ENCODE measurements around the gene UROC1. TPM values are rescaled to one million over a fixed set of nuclear protein-coding genes. Genes with fewer than 3 reads are reported as not detected.
A peak's percentile ranks its signal among the peaks of the same experiment; 100 is the strongest.

Gene UROC1
- total RNA-seq (under 1 TPM; 0.09 to 0.21 TPM), polyA plus RNA-seq (under 1 TPM; 0.01 to 0.08 TPM)
- long read RNA-seq, donor 1, result 0 reads
- long read RNA-seq, donor 2, result 0 reads
- long read RNA-seq, donor 3, result 0 reads
- long read RNA-seq, donor 4, result 0 reads
- long read RNA-seq, donor 5, result 0 reads

DNA sequence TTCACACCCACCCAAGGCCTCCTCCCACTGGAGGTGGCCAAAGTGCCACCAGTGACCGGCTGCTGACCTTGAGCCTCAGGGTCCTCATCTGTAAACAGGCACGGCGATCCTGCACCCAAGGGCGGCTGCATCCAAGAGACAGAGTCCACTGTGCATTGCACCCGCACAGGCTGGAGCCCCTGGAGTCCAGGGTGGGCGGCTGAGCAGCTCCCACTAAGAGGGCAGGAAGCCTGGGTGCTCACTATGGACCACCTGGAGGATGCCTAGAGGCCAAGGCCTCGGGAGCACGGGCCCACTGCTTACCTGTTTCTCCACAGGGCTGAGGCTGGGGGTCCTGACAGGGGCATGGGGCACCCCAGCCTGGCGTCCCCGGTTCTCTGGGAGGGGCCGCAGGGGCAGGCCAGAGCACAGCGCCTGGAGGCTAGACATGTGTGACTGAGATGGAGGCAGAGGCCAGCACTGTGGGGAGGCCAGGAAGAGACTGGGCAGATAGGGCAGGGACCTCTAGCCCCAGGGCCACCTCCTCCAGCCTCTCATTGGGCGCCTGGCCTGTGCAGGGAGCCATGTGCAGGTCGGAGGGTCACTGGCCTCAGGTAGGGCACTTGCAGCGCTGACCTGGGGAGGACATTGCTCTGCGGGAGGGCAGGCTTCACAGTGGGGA lies at the start of gene UROC1:
UROC1 (minus strand) TSS at position 483 of the 661 bp plus-strand sequence; CDS start at position 429, 54 bp downstream.
- no peak within 1 kb of the TSS for H3K4me3 ChIP-seq
- no peaks in the 10 kb centered on the region for H3K36me3 ChIP-seq (ENCODE audit: control insufficient read depth in 4 of 4, insufficient read depth in 4 of 4, low read length in 4 of 4)
- no peak within 1 kb of the TSS for H3K9ac ChIP-seq (ENCODE audit: insufficient read depth in 1 of 2, low read length in 2 of 2)
- 89 to 93% methylated on average over 16 of the region's 16 CpGs for WGBS, 2 donors
- H3K4me1 ChIP-seq (ENCODE audit: control insufficient read depth in 5 of 5, insufficient read depth in 5 of 5, low read length in 5 of 5), result no peaks in the 10 kb centered on the region
- ATAC-seq (ENCODE audit: insufficient read depth, low FRiP score) (no peak), DNase-seq (no peak)
- H3K27me3 ChIP-seq (ENCODE audit: control insufficient read depth in 3 of 3, insufficient read depth in 3 of 3, low read length in 2 of 3), result peaks cover 0 to under 1% (median 0%) of the 10 kb centered on the region in 3 donors
- H3K27ac ChIP-seq (ENCODE audit: low read depth in 1 of 2, low read length in 1 of 2), result no peak within 1 kb of the TSS
- TF ChIP-seq, protein P1, sequence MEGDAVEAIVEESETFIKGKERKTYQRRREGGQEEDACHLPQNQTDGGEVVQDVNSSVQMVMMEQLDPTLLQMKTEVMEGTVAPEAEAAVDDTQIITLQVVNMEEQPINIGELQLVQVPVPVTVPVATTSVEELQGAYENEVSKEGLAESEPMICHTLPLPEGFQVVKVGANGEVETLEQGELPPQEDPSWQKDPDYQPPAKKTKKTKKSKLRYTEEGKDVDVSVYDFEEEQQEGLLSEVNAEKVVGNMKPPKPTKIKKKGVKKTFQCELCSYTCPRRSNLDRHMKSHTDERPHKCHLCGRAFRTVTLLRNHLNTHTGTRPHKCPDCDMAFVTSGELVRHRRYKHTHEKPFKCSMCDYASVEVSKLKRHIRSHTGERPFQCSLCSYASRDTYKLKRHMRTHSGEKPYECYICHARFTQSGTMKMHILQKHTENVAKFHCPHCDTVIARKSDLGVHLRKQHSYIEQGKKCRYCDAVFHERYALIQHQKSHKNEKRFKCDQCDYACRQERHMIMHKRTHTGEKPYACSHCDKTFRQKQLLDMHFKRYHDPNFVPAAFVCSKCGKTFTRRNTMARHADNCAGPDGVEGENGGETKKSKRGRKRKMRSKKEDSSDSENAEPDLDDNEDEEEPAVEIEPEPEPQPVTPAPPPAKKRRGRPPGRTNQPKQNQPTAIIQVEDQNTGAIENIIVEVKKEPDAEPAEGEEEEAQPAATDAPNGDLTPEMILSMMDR (IDR thresholded peaks at IDR 0.05; ENCODE audit: control extremely low read depth, extremely low read depth), result no peak
- H3K9me3 ChIP-seq (ENCODE audit: control insufficient read depth in 4 of 4, insufficient read depth in 3 of 4, low read length in 3 of 4), result no peaks in the 10 kb centered on the region

DNA sequence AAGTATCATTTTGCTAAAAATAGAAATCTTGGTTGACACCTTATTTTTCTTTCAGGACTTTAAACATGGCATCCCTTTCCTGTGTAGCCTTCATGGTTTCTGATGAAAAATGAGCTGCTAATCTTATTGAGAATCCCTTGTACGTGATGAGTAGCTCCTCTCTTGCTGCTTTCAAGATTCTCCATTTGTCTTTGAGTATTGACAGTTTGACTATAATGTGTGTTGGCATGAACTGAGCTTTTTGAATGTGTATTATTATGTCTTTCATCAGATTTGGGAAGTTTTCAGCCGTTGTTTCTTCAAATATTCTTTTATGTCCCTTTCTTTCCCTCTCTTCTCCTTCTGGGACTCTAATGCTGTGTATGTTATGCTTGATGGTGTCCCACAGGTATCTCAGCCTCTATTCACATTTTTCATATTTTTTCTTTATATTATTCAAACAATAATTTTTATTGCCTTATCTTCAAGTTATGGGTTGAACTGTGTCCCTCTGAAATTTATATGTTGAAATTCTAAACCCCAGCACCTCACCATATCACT lies 45.2 kb upstream of the UROC1 start:
- ATAC-seq (ENCODE audit: insufficient read depth, low FRiP score) (no peak), DNase-seq (no peak)
- no peaks in the 10 kb centered on the region for H3K36me3 ChIP-seq (ENCODE audit: control insufficient read depth in 4 of 4, insufficient read depth in 4 of 4, low read length in 4 of 4)
- H3K27me3 ChIP-seq (ENCODE audit: control insufficient read depth in 3 of 3, insufficient read depth in 3 of 3, low read length in 2 of 3), result no peaks in the 10 kb centered on the region
- no peak overlapping the region for H3K4me3 ChIP-seq
- no peak overlapping the region for H3K27ac ChIP-seq (ENCODE audit: low read depth in 1 of 2, low read length in 1 of 2)
- no peak overlapping the region for H3K9ac ChIP-seq (ENCODE audit: insufficient read depth in 1 of 2, low read length in 2 of 2)
- H3K4me1 ChIP-seq (ENCODE audit: control insufficient read depth in 5 of 5, insufficient read depth in 5 of 5, low read length in 5 of 5), result no peaks in the 10 kb centered on the region
- H3K9me3 ChIP-seq (ENCODE audit: control insufficient read depth in 4 of 4, insufficient read depth in 3 of 4, low read length in 3 of 4), result no peaks in the 10 kb centered on the region
- TF ChIP-seq, protein P1 (IDR thresholded peaks at IDR 0.05; ENCODE audit: control extremely low read depth, extremely low read depth), result no peak
- WGBS, 2 donors, result 75 to 76% methylated on average over 2 of the region's 2 CpGs

DNA sequence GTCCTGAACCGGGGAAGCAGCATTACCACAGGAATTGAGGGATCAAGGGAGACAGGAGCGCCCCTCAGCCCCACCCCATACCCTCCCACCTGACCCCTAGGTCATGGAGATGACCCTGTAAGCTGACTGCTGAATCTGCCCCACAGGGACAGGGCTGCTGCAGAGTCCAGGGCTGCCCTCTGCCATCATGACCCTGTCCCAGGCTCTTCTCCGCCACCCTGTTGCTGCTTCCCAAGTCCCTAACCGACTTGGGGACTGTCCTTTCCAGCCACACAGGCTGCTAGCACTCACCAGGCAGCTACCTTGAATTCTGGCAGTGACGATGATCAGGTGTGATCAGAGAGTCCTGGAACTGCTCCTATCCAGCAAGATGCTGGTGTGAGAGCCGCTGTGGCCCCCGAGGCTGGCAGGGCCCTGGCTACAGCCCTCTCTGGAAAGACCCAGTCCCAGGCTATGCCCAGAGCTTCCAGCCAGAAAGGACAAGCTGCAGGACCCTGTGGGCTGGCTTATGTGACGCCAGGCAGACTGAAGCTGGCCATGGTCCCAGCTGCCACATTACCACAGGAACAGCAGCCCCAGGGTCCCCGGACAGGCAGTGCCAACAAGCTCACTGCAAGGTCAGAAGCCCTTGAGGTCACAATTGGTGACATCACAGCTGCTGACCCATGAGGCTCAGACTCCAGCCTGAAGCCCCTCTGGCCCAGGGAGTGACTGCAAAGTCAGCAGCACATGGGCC lies 40.9 kb upstream of the UROC1 start, which contains the start of gene C3orf22:
C3orf22 (minus strand) TSS at position 597 of the 736 bp plus-strand sequence. CDS start 5,542 bp downstream, outside the sequence.
- peaks cover 0 to 3% (median 0%) of the 10 kb centered on the region in 4 donors for H3K9me3 ChIP-seq (ENCODE audit: control insufficient read depth in 4 of 4, insufficient read depth in 3 of 4, low read length in 3 of 4)
- H3K4me1 ChIP-seq (ENCODE audit: control insufficient read depth in 5 of 5, insufficient read depth in 5 of 5, low read length in 5 of 5), result no peaks in the 10 kb centered on the region
- TF ChIP-seq, protein P1 (IDR thresholded peaks at IDR 0.05; ENCODE audit: control extremely low read depth, extremely low read depth), result no peak
- H3K27me3 ChIP-seq (ENCODE audit: control insufficient read depth in 3 of 3, insufficient read depth in 3 of 3, low read length in 2 of 3), result no peaks in the 10 kb centered on the region
- H3K9ac ChIP-seq (ENCODE audit: insufficient read depth in 1 of 2, low read length in 2 of 2), result no peak within 1 kb of the TSS
- no peak within 1 kb of the TSS for H3K4me3 ChIP-seq
- DNase-seq, result peak in 1 of 3 donors; percentile 3
- ATAC-seq (ENCODE audit: insufficient read depth, low FRiP score), result no peak
- H3K36me3 ChIP-seq (ENCODE audit: control insufficient read depth in 4 of 4, insufficient read depth in 4 of 4, low read length in 4 of 4), result no peaks in the 10 kb centered on the region
- no peak within 1 kb of the TSS for H3K27ac ChIP-seq (ENCODE audit: low read depth in 1 of 2, low read length in 1 of 2)
- 76 to 86% methylated on average over 9 of the region's 9 CpGs for WGBS, 2 donors
